Heart right ventricle (tissue), 16 donors: ENCODE results near the gene SLC25A5. TPM values are rescaled to one million over a fixed set of nuclear protein-coding genes. Genes with fewer than 3 reads are reported as not detected.
"Not testable (repeated sequence)": the region's sequence is repeated elsewhere in the genome, so short reads cannot be mapped to it uniquely, and the experiment has no call there.

ENCODE experiments used
- ATAC-seq, 8 donors: fragments of 200-7000 bp; cut with Tn5 transposase; one replicate each; pipeline ENCODE4 v1.9.1; 2020; ENCODE audit warnings: mild to moderate bottlenecking in 8 of 8, moderate library complexity in 8 of 8, moderate number of reproducible peaks in 1 of 8
- DNase-seq, 2 donors: peaks; one replicate each; pipeline ENCODE4 v3.0.0-alpha.2; 2020
- H3K27ac ChIP-seq, 10 donors: fragments of 200-600 bp; sonication (generic) in 2 of 10; one replicate each; pipeline versions ENCODE4 v1.5.0 to v1.8.0; 2020 to 2022; ENCODE audit warnings: mild to moderate bottlenecking in 3 of 10
- H3K27me3 ChIP-seq, 7 donors: fragments of 200-600 bp; one replicate each; pipeline ENCODE4 v1.8.0; 2021 to 2022; ENCODE audit warnings: mild to moderate bottlenecking in 2 of 7
- H3K36me3 ChIP-seq, 9 donors: fragments of 200-600 bp; sonication (generic) in 1 of 9; one replicate each; pipeline versions ENCODE4 v1.5.0 to v1.8.0; 2020 to 2022; ENCODE audit warnings: mild to moderate bottlenecking in 2 of 9
- H3K4me1 ChIP-seq, 9 donors: fragments of 200-600 bp; sonication (generic) in 1 of 9; one replicate each; pipeline versions ENCODE4 v1.5.0 to v1.8.0; 2020 to 2022; ENCODE audit warnings: mild to moderate bottlenecking in 4 of 9
- H3K4me3 ChIP-seq, 10 donors: fragments of 200-600 bp; sonication (generic) in 2 of 10; one replicate each; pipeline versions ENCODE4 v1.5.0 to v1.8.0; 2020 to 2022; ENCODE audit warnings: mild to moderate bottlenecking in 7 of 10, moderate library complexity in 2 of 10
- H3K9me3 ChIP-seq, 11 donors: fragments of 200-600 bp in 10 of 11; sonication (generic) in 2 of 11; one replicate each; pipeline versions ENCODE4 v1.5.0 to v1.8.0; 2013 to 2022; ENCODE audit warnings: mild to moderate bottlenecking in 2 of 11, control low read depth in 1 of 11, moderate library complexity in 1 of 11
- CTCF ChIP-seq, 9 donors: fragments of 200-600 bp; sonication (generic) in 2 of 9; IDR thresholded peaks; one replicate each; pipeline versions ENCODE4 v1.5.0 to v1.8.0; 2021 to 2022; ENCODE audit warnings: antibody characterized with exemption in 9 of 9, mild to moderate bottlenecking in 5 of 9, moderate library complexity in 1 of 9
- WGBS, 2 donors: extraction: QIAGEN DNeasy Blood & Tissue Kit; methylation state at CpG; one replicate each; pipeline ENCODE4 v1.1.7; 2013; ENCODE audit warnings: inconsistent platforms in 1 of 2; 5-methylcytosine and 5-hydroxymethylcytosine counted together
- intact Hi-C, 10 donors: fragments of 100-400 bp; cut with DNase I; formaldehyde crosslinking; loops; one replicate each; pipeline versions ENCODE4 v1.11.1 to v1.14.2; 2022
- polyA plus RNA-seq, 2 donors: library from polyadenylated mRNA; stranded (reverse); fragments of 200-250 nt; gene quantifications; one replicate each; pipeline ENCODE4 v1.2.3, GENCODE V29; 2013
- total RNA-seq, 10 donors: library from RNA; stranded (reverse); fragmentation: NEBNext Ultra II Directional in 3 of 10; extraction: Animal tissue kit (Norgen Biotek cat#: 25700) in 3 of 10; gene quantifications; one replicate each; pipeline versions ENCODE4 v1.2.1 to v1.2.4, GENCODE V29; 2021 to 2023
- donor health status: Arrhythmogenic right ventricular cardiomyopathy.
- donor health status: ischemic (EF 13 %, LVEDD 7.1; RV severe dilation, severe dysfunction).
- donor health status: healthy with polysubstance abuse.
- donor health status: DM: no; HTN: yes; CAD: no.
- donor health status: DM: no; HTN: no; CAD: no.
- donor health status: ischemic (EF 25% LVEDD 6.9; RV normal size, moderate dysfunction).
- donor health status: ischemic (EF 25% LVEDD 5.7; RV mildly dilated, moderate dysfunction).
- donor health status: healthy.
- donor health status: DM: yes; HTN: yes; CAD: no.
- donor health status: Ischemic cardiomyopathy.
- donor health status: ischemic (EF 35%, LVEDD 5.7; RV mildly dilated, moderate dysfunction).
- donor health status: nonischemic (EF 11% LVEDD 7.7; RV severe dilation, severe dysfunction).
- donor health status: DM: yes; HTN: yes; CAD: no.
- donor health status: PGD.
- donor health status: ischemic (EF 29% LVEDD 5.4; RV normal size, mild dysfunction).
- donor health status: nonischemic (EF 23%, LVEDD 6.1; RV moderate dilation, normal function).

SLC25A5 gene
- total and polyA plus RNA-seq, 12 donors = 43.3 to 482 (median 184) TPM

- peaks cover 0 to 13% (median 5%) of the 10 kb centered on the region in 9 donors for H3K4me1 ChIP-seq
- TF ChIP-seq CTCF (IDR thresholded peaks at IDR 0.05) = no peak
- peaks cover 0 to 4% (median 0%) of the 10 kb centered on the region in 7 donors for H3K27me3 ChIP-seq
- H3K4me3 ChIP-seq = no peak overlapping the region
- peak overlapping the region in 7 of 10 donors; percentile 72 to 82 (median 74) for H3K27ac ChIP-seq
- ATAC-seq (peak in 6 of 8 donors; percentile 45 to 78 (median 73)), DNase-seq (peak in 1 of 2 donors; percentile 18)
- WGBS, 2 donors = 59 to 76% methylated on average over 4 of the region's 4 CpGs
- H3K9me3 ChIP-seq = no peaks in the 10 kb centered on the region
- intact Hi-C loops = no loop called here
- no peaks in the 10 kb centered on the region for H3K36me3 ChIP-seq
Measured at GRCh38 chrX:119481323-119481801, 13.1 kb downstream of the SLC25A5 start.

GRCh38 chrX:119482041-119482440, 13.8 kb downstream of the SLC25A5 start:
- Histone ChIP-seq H3K9me3 (no peaks in the 10 kb centered on the region), H3K27ac (peak overlapping the region; percentile 40 to 82 (median 73)), H3K36me3 (no peaks in the 10 kb centered on the region), H3K4me3 (peak overlapping the region in 7 of 10 donors; percentile 31 to 58 (median 53)), H3K27me3 (no peaks in the 10 kb centered on the region), H3K4me1 (peaks cover 0 to 13% (median 5%) of the 10 kb centered on the region in 9 donors)
- TF ChIP-seq CTCF (IDR thresholded peaks at IDR 0.05) = no peak
- ATAC-seq = peak in 2 of 8 donors; percentile 5 to 17
- WGBS, 2 donors = 44 to 54% methylated on average over 10 of the region's 10 CpGs
- DNase-seq = no peak
- intact Hi-C loops = no loop called here

GRCh38 chrX:119482481-119483480, 14.5 kb downstream of the SLC25A5 start:
- intact Hi-C loops = no loop called here
- peak; percentile 45 to 81 (median 69) for TF ChIP-seq CTCF (IDR thresholded peaks at IDR 0.05)
- WGBS, 2 donors = 11 to 15% methylated on average over 37 to 46 of the region's 48 CpGs
- peak overlapping the region in 9 of 10 donors; percentile 15 to 58 (median 51) for H3K4me3 ChIP-seq
- DNase-seq = peak; percentile 53 to 71
- H3K27me3 ChIP-seq = no peaks in the 10 kb centered on the region
- H3K36me3 ChIP-seq = no peaks in the 10 kb centered on the region
- peak overlapping the region; percentile 40 to 82 (median 73) for H3K27ac ChIP-seq
- ATAC-seq = peak; percentile 73 to 94 (median 86)
- peaks cover 0 to 13% (median 5%) of the 10 kb centered on the region in 9 donors for H3K4me1 ChIP-seq
- H3K9me3 ChIP-seq = no peaks in the 10 kb centered on the region

- intact Hi-C loops = no loop called here
- ATAC-seq (no peak), DNase-seq (no peak)
- 86 to 90% methylated on average over 11 of the region's 11 CpGs for WGBS, 2 donors
- no peak overlapping the region for H3K4me3 ChIP-seq
- no peak for TF ChIP-seq CTCF (IDR thresholded peaks at IDR 0.05)
- H3K4me1 ChIP-seq = peaks cover 0 to 13% (median 3%) of the 10 kb centered on the region in 9 donors
- H3K9me3 ChIP-seq = no peaks in the 10 kb centered on the region
- no peaks in the 10 kb centered on the region for H3K27me3 ChIP-seq
- H3K36me3 ChIP-seq = no peaks in the 10 kb centered on the region
- no peak overlapping the region for H3K27ac ChIP-seq
Measured at GRCh38 chrX:119486745-119487144, 18.5 kb downstream of the SLC25A5 start.

- H3K27me3 ChIP-seq, H3K36me3 ChIP-seq, H3K4me3 ChIP-seq, DNase-seq, H3K27ac ChIP-seq, ATAC-seq, H3K4me1 ChIP-seq, intact Hi-C loops, H3K9me3 ChIP-seq: not testable (repeated sequence)
- WGBS, 2 donors = 94 to 98% methylated on average over 10 to 24 of the region's 24 CpGs
Measured at GRCh38 chrX:119487766-119488165, 19.5 kb downstream of the SLC25A5 start.
